ENCODE measurements around the gene FBXW10B.
"Not testable (repeated sequence)": the region's sequence is repeated elsewhere in the genome, so short reads cannot be mapped to it uniquely, and the experiment has no call there.

FBXW10B gene, protein sequence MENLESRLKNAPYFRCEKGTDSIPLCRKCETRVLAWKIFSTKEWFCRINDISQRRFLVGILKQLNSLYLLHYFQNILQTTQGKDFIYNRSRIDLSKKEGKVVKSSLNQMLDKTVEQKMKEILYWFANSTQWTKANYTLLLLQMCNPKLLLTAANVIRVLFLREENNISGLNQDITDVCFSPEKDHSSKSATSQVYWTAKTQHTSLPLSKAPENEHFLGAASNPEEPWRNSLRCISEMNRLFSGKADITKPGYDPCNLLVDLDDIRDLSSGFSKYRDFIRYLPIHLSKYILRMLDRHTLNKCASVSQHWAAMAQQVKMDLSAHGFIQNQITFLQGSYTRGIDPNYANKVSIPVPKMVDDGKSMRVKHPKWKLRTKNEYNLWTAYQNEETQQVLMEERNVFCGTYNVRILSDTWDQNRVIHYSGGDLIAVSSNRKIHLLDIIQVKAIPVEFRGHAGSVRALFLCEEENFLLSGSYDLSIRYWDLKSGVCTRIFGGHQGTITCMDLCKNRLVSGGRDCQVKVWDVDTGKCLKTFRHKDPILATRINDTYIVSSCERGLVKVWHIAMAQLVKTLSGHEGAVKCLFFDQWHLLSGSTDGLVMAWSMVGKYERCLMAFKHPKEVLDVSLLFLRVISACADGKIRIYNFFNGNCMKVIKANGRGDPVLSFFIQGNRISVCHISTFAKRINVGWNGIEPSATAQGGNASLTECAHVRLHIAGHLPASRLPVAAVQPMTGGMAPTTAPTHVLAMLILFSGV

DNA sequence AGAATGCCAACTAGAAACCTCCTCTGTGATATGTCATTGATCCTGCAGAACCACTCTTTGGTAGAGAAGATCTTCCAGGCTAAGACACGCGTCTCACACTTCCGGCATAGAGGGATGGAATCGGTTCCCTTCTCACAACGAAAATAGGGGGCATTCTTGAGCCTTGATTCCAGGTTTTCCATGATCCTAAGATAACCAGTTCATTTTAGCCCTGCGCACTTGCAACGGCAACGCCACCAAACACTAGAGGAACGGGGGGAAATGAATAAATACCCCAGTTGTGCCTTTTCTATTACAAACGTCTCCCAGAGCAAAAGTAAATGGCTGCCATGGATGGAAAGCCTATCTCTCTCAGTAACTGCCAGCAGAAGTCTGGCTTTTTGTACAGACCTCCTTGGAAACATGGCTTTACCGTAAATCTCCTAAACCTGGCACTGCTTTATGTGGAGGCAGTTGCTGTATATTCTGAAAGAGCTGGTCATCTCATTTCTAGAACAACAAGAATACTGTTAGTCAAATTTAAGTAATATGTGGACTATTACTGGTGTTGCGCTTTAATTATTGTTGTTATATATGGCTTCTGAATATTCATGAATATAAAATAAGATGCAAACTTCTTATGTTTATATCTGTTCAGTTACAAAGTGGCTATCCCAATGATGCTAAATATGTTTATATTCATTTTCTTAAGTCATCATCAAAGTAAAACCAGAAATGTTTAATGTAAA lies at the start of gene FBXW10B:
Gene FBXW10B (minus strand): TSS at position 374 of the 728 bp plus-strand sequence. CDS start 192 bp downstream, at position 182.
- DNase-seq = not testable (repeated sequence)

DNA sequence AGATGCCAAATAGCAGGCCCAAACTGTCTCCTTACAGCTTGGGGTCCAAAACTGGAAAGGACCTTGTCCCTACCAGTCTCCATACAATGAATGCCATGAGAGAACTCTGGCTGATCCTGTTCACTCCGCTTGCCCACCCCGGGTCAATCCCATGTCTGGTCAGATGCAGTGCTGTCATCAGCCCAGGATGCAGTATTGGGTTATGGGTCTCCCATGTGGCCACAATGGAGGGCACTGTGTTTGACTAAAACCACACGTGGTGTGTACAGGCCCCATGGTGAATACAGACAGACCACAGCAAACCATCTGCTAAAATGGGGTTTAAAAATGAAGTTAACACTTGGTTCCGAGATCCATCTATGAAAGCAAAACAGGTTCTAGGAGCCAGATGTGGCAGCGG lies 44.2 kb upstream of the FBXW10B start:
- DNase-seq = no peak

DNA sequence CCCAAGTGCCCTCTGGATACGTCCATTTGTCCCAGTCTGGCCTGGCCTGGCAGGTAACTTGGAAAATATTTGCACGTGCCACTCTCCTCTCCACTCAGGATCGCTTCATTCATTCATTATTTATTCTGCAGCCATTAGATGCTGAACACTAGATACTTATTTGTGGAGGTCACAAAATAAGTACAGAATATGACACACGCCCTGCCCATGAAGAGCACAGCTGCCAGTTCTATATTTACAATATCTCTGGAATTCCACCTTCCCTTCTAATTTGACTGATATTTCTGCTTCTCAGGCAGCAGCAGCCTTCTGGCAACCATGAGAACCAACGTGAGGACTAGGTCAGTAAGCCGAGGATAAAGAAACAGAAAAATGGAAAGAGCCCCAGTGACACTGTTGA lies 43.7 kb upstream of the FBXW10B start:
- DNase-seq = no peak

DNA sequence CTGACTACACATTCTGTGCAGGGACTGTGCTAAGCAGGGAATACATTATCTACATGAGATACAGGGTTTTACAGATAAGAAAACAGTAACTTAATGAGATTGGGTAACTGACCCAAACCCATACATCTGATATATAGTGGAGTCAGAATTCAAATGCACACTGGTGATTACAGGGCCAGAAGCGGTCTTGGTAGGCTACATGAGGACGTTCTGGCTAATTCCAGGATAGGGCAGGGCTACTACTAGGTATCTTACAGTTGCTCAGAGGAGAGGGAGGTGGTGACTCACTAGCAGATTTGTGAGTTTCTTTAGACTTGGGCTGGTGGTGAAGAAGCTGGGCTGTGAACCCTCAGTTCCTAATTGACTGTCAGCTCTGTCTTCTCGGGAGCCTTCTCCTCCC lies 43.2 kb upstream of the FBXW10B start:
- DNase-seq = no peak

DNA sequence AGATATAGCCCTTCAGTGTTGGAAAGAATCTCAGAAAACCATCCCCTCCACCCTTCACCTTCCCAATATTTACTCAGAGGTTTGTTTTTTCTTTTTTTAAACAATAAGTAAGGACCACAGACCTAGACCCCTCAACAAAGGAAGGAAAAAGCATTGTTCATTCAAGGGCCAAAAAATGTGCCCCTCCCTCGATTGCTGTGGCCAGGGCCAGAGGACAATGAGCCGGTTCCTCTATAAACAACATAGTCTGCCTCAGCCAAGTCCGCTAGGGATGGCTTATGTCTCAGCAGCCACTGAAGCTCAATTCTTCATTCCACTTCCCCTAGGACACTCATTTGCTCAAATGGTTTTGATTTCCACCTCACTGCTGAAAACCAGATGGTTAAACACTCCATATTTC lies 40.6 kb upstream of the FBXW10B start:
- no peak for DNase-seq

DNA sequence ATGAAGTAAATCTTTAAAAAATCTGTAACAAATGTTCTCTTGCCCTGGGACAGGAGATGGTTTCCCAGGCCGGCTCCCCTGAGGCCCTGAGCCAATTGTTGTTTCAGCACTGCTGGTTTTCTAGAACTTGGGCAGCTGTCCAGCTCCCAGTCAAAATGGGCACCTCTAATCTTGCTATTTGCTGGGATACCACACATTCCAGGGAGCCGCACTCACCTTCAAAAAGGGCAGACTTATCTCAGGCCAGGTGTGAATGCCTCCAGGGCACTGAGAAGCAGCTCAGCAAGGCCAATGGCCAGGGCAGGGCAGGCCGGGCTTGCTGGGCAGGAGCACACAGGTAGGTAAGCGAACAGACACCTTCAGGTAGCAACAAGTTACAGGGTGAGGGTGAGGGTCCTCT lies 40.2 kb upstream of the FBXW10B start:
- DNase-seq = no peak

DNA sequence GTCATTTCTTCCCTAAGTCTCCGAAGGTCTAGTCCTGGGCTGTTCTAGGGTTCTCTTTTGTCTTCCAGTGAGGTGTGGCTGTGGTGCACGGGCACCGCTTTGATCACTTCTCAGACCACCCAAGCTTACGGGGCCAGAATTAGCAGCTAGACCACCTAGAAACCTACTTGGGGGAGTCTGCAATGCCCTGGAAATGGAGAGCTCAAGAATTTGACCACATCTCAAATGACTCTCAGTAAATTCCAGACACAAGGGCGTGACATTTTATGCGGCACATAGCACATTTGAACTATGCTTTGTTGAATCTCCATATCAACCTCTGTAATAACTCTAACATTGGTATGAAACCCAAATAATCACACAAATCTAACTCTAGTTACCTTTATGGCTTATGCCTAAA lies 39.7 kb upstream of the FBXW10B start:
- DNase-seq = no peak

DNA sequence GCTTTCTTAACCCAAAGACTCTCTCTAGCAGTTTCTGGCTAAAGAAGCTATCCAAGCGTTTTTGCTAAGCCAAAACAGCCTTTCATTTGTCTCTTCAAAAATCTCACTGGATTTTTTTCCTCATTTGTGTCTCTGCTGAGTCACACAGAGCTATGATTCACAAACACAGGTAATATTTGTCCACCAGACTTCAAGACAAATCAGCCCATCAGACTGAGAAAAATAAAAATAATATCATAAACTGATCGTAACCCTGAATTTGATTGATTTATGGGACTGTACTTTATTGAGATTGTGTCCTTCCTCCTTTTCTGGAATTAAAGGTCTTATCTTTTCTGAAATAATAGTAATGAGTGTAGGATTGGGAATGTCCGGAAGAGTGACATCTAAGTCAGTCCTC lies 38.8 kb upstream of the FBXW10B start:
- DNase-seq = no peak

DNA sequence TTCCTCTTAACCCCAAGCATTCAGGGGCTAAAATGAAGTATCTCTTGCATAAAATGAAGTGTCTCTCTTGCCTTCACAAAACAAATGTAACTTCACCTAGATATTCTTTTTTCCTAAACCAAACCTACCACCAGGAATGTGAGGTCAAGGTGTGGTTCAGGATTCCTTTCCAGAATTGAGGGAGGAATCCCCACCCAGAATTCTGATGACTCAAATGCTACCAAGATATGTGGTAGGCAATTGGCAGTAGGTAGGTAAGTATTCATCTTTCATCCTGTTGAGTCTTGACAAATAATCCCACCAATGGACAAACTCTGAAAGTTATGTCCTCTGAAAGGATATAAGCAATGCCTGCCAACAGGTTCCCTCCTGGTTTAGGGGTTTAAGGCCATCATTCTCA lies 38.4 kb upstream of the FBXW10B start:
- no peak for DNase-seq

DNA sequence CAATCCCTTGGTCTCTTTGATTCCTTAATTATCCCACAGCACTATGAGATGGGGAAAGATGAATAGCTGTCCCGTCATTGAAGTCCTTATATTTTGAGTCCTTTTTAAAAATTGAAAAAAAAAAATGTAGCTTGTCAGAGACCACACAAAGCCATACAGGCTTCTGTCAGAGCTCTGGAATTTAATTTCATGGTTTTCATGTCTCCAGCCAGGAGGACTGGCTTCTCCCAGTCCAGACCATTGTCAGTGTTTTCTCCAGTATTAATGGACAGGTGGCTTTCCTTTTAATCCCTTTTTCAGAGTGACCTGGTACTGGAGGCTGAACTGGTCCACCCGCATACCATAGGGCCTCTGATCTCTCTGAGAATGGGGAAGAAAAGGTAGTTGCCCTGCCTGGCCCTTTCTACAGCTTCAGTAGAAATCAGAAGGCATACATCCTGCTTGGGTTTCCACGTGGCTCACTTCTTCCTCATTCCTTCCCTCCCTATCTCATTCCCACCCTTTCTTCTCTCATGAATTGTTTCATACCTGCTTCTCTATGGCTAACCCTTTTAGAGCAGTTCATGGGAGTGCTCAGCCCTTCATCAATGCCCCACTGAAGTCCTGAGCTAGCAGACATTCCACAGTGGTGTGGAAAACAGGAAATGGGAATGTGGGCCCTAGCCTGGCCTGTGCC lies 35.5 kb upstream of the FBXW10B start:
- no peak for DNase-seq

DNA sequence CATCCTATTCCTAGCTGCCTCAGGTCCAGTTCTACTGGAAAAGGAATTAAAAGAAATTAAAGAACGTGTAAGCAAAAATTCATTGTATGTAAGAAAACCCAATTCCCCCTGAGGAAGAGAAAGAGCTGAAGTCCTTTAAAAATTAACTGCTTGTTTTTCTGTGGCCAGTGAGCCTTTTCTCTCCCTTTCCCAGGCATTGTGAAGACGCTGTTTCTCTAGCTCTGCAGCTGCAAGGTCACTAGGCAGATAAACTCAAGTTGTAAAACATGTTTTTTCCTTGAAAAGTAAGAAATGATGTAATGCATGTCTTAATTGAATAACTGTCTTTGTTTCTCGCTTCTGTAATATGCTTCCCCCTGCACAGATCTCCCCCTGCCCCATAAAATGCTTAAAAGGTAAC lies 34.9 kb upstream of the FBXW10B start:
- not testable (repeated sequence) for DNase-seq

DNA sequence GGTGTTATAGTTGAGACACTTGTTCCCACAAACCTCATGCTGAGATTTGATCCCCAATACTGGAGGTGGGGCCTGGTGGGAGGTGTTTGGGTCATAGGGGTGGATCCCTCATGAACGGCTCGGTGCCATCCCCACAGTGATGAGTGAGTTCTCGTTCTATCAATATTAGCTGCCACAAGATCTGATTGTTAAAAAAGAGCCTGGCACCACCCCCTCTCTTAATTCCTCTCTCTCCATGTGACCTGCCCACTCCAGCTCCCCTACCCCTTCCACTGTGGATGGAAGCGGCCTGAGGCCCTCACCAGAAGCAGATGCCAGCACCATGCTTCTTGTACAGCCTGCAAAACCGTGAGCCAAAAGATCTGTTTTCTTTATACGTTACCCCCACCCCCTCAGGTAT lies 33.5 kb upstream of the FBXW10B start:
- DNase-seq = no peak

DNA sequence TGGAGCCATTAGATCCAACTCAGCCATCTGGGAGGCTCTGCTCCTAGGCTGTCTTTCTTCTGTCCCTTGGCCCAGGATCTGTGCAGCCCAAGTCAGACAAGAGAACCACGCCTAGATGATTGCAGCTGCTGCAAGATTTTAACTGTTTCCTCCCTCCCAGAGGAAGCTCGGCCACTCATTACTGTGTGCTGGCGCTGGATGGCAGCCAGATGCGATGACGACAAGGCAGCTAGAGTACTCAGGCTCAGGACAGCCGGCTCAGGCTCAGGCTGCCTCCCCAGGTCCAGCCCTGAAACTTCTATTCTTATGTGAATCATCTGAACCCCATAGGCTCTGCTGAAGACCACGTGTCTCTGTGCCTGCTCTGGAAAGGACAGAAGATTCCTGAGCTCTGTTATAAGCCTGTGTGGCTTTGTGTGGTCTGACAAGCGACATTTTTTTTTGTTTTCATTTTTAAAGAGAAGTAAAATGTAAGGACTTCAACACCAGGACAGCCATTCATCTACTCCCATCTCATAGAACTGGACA lies 32.1 kb upstream of the FBXW10B start:
- peak; percentile 26 to 73 (median 61) for DNase-seq

DNA sequence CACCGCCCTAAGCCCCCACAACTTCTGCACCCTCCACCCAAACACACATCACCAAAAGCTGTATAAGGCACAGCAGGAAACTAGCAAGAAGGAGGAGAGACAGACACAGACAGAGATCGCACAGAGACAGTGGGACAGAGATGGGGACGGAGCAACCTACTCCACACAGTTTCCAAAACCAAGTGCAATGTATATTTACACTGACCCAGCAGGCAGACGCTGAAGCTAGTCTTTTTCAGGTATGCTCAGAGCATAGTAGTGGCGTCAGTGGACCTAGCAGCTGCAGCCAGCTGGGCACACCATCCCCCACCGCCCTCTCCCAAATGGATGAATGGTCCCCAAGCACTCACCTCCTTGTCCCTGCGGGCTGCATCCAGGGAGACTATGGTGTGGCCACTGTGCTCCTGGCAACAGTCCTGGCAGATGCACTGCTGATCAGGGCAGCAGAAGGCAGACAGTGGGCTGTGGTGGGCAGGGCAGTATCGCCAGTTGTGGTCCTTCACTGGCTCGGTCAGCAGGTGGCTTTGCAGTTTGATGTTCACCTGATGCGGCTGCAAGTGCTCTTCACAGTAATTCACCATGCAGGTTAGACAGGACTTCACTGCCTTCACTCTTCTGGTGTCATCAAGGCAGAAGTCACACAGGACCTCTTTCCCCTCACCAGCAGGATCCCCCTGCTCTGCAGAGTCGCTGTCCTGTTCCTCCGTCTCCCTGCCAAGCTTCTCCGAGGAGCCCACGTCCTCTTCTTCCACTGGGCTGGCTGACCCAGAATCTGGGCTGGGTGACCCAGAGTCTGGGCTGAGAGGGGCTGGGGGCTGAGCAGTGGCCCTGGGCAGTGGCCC lies 31.5 kb upstream of the FBXW10B start:
- DNase-seq = peak in 1 of 3 experiments; percentile 3

DNA sequence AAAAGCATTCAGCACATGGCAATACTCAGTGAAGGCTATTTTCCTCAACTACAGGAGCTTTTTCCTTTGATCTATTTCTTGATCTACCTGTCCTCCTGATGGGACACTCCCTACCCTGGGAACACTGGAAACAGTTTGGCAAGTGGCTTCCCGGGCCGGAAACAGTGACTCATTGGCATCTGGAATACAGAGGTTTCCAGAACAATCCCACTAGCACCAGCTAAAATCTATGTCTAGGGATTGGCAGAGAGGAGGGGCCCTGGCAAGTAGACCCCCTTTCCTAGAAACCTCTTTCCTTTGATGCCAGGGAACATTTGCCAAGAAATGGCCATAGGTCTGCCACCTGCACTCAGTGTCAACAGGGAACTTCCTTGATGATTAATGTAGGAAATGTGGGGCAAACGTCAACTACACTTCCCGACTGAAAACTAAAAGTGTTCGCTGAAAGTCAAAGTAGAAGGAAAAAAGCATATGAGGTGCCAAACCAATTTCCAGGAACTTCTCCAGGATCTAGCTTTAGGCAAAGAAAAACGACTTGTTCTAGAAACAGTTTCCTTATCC lies 30.4 kb upstream of the FBXW10B start:
- no peak for DNase-seq

DNA sequence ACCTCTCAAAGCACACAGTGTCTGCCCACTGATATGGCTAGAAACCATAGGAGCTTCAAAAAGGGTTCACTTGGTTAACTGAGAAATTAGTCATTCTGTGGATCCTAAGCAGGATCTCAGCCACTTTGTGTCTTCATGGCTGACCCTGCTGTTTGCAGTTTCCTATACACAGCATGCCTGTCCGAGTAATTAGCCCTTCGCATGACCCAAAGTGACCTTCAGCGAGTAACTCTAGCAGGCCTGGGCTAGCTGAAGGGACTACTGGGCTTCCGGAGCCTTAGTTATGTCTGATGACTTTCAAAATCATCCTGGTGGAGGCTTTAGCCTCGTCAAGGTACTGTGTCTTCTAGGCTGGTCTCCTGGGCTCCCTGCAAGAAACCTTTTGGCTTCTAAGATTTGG lies 28.9 kb upstream of the FBXW10B start:
- DNase-seq = no peak

DNA sequence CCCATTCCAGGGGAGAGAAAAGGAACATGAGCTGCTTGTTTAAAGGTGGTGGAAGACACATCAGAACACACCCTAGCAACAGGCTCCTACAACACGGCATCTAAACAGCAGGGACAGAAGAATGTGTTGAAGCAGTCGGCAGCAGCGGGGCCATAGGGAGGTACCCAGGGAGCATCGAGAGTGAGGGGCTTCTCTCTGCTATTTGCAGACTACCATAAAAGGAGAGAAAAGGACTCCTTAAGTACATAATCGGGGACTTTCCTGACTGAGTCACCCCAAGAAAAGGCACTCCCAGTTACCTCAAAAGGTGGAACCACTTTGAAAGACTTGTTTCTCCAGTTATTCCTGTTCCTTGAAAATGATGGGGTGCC lies 26.4 kb upstream of the FBXW10B start:
- not testable (repeated sequence) for DNase-seq

DNA sequence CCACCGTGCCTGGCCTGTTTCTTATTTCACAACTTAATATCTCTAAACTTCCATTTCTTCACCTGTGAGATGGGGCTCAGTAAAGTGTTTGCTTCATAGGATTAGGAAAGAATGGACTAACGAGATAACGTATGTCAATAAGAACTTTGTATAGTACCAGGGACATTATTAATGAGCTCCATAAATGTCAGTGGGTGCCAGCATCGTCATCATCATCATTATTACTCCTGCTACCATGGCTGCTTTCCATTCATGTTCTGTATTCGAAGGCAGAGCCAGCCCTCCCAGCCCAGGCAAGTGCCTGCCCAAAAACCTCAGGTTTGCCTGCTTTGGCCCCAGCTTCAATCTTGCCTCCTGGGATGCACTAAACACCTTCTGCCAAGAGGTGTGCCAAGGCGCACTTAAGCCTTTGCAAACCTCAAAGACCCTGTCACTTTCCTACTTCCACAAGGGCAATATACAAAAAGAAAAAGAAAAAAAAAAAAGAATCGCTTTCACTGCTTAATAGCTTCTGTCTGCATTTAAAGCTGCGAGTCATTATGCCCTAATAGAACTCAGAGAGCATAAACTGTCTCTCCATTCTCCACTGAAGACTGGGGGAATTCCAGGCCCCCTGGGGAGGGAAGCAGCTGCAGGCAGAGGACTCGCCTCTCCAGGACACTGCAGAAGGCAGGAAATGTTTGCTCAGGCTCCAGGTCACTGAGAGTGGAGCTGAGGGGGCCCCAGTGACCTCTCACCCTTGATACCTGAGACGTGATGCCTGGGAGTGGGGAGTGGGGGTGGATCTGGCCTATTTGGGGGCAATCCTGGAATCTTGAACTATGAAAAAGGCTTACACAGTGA lies 25.8 kb upstream of the FBXW10B start:
- peak; percentile 15 to 73 (median 50) for DNase-seq

DNA sequence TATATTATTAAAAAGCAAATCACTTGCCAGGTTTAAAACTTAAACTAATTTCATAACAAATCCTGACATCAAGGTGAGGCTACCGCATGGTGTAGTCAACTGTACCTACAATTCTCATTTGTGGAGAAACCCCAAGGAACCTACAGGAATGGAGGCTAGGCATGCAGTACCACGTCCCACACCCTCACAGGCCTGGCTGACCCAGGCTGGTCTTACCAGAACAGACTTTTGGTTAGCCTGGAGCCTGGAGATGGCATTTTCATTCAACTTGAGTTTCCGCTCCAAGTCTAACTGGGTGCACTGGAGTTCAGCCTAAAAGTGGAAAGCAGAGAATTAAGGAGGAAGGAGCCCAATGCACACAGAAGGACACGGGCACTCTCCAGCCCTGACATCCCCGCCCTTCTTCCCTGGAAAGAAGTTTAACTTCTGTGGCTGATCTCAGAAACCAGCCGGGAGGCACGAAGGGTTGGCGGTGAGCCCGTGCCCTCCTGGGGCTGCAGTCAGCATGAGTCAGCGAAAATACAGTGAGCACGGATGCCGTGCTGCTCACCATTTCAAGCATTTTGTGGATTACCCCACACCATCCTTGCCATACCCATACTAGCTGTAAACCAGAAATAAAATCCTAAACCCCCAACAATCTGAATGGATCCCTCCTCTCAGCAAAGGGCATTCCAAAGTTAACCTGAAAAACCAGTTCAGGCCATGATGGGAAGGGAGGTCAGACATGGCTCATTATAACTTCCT lies 23.2 kb upstream of the FBXW10B start:
- not testable (repeated sequence) for DNase-seq

DNA sequence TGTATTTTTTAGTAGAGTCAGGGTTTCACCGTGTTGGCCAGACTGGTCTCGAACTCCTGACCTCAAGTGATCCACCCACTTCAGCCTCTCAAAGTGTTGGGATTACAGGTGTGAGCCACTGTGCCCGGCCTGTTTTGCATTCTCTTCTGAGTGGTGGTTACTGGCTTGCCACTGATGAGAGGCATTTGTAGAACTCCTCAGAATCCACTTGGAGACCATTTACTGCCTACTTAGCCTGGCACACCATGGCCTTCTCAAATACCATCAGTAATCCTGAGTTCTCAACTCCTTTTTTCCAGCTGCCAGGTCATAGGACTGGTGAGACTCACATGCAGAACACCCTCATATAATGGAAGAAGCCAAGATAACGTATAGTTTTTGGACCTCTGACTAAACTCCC lies 22.5 kb upstream of the FBXW10B start:
- DNase-seq = not testable (repeated sequence)
